Peyer's patch (tissue), 4 donors: Measurements from ENCODE around the gene POLD2.

Experiments
- CTCF ChIP-seq, 6 experiments: fragments of 450-650 bp in 4 of 6; fragments of 200-600 bp in 2 of 6; sonication (generic) in 1 of 6; IDR thresholded peaks; one replicate each; pipeline ENCODE4 v1.5.1; 2017 to 2019; ENCODE audit warnings: antibody characterized with exemption in 6 of 6, mild to moderate bottlenecking in 3 of 6, moderate library complexity in 1 of 6
- POLR2A ChIP-seq, 2 donors: fragments of 450-650 bp; IDR thresholded peaks; one replicate each; pipeline ENCODE4 v1.5.1; 2017; ENCODE audit warnings: antibody characterized with exemption in 2 of 2, mild to moderate bottlenecking in 2 of 2, moderate library complexity in 2 of 2

GRCh38 chr7:44080118-44080517 lies 43.2 kb downstream of the POLD2 start:
- TF ChIP-seq POLR2A (IDR thresholded peaks at IDR 0.05) (no peak), CTCF (IDR thresholded peaks at IDR 0.05) (no peak)
